ENCODE measurements around the gene PLAAT3. TPM values are rescaled to one million over a fixed set of nuclear protein-coding genes. Genes with fewer than 3 reads are reported as not detected.
"Not testable (repeated sequence)": the region's sequence is repeated elsewhere in the genome, so short reads cannot be mapped to it uniquely, and the experiment has no call there.

The PLAAT3 gene
- total RNA-seq, 1 experiment from 2014 or later, result 32.6 TPM

DNA sequence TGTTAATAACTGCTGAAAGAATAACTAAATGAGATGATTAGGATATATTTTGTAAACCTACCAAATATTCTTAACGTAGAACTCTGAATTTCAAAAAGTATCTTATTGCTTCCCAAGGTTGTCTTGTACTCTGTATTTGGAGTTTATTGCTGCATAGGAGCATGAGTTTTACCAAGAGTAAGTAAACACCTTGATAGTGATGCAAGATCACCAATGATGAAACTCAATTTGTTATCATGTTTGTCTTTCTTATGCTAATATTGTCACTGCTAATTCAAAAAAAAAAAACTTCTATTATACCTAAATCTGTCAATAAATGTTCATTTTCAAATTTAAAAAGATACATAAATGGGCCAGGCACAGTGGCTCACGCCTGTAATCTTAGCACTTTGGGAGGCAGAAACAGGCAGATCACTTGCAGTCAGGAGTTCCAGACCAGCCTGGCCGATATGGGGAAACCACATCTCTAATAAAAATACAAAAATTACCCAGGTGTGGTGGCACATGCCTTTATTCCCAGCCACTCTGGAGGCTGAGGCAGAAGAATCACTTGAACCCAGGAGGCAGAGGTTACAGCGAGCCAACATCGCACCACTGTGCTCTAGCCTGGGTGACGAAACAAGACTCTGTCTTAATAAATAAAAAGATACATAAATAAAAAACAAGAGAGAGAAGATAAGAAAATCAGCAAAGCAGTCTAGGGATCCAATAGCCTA is 27.6 kb downstream of the PLAAT3 start:
- POLR2A ChIA-PET, result no interaction called here

DNA sequence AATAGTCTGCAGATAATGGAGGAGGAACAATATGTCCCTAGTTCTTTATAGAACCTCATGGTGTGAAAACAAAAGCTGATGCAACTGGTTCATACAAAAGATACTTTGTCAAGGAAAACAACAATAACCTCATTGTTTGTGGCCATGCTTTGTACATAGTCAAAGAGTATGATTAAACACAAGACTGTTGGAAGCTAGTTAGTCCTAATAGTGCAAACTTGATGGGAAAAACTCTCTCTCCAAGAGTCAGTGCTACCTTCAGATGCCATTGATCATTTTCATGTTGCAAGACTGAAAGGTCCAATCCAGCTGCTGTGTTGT is 30.9 kb downstream of the PLAAT3 start:
- Histone ChIP-seq H3K36me3 (ENCODE audit: control insufficient read depth, insufficient read depth, low read length) (no peaks in the 10 kb centered on the region), H3K4me3 (ENCODE audit: low read depth in 2 of 2, low read length in 2 of 2) (no peak overlapping the region), H3K27me3 (ENCODE audit: control insufficient read depth, insufficient read depth, low read length) (no peaks in the 10 kb centered on the region), H3K4me1 (ENCODE audit: control insufficient read depth, insufficient read depth, low read length) (no peaks in the 10 kb centered on the region), H3K27ac (ENCODE audit: low read length) (no peak overlapping the region), H3K9me3 (ENCODE audit: control insufficient read depth, insufficient read depth, low read depth, low read length) (no peaks in the 10 kb centered on the region; the same call in 1 of the 2 replicates)
- BruUV-seq (replicated peaks), result no TSS peak
- in situ Hi-C loops (cut with HindIII; ENCODE audit: low pct_unique_long_range_greater_than_20kb, low sequenced_read_pairs) (no loop called here), intact Hi-C loops (cut with micrococcal nuclease; ENCODE audit: unreplicated experiment) (no loop called here)
- DNase-seq (ENCODE audit: low read depth, low spot score), result no peak
- POLR2A ChIA-PET, result no interaction called here
- ATAC-seq, result no peak
- TF ChIP-seq, protein P1, sequence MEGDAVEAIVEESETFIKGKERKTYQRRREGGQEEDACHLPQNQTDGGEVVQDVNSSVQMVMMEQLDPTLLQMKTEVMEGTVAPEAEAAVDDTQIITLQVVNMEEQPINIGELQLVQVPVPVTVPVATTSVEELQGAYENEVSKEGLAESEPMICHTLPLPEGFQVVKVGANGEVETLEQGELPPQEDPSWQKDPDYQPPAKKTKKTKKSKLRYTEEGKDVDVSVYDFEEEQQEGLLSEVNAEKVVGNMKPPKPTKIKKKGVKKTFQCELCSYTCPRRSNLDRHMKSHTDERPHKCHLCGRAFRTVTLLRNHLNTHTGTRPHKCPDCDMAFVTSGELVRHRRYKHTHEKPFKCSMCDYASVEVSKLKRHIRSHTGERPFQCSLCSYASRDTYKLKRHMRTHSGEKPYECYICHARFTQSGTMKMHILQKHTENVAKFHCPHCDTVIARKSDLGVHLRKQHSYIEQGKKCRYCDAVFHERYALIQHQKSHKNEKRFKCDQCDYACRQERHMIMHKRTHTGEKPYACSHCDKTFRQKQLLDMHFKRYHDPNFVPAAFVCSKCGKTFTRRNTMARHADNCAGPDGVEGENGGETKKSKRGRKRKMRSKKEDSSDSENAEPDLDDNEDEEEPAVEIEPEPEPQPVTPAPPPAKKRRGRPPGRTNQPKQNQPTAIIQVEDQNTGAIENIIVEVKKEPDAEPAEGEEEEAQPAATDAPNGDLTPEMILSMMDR (IDR thresholded peaks at IDR 0.05), result no peak
- TF ChIP-seq, protein P2, sequence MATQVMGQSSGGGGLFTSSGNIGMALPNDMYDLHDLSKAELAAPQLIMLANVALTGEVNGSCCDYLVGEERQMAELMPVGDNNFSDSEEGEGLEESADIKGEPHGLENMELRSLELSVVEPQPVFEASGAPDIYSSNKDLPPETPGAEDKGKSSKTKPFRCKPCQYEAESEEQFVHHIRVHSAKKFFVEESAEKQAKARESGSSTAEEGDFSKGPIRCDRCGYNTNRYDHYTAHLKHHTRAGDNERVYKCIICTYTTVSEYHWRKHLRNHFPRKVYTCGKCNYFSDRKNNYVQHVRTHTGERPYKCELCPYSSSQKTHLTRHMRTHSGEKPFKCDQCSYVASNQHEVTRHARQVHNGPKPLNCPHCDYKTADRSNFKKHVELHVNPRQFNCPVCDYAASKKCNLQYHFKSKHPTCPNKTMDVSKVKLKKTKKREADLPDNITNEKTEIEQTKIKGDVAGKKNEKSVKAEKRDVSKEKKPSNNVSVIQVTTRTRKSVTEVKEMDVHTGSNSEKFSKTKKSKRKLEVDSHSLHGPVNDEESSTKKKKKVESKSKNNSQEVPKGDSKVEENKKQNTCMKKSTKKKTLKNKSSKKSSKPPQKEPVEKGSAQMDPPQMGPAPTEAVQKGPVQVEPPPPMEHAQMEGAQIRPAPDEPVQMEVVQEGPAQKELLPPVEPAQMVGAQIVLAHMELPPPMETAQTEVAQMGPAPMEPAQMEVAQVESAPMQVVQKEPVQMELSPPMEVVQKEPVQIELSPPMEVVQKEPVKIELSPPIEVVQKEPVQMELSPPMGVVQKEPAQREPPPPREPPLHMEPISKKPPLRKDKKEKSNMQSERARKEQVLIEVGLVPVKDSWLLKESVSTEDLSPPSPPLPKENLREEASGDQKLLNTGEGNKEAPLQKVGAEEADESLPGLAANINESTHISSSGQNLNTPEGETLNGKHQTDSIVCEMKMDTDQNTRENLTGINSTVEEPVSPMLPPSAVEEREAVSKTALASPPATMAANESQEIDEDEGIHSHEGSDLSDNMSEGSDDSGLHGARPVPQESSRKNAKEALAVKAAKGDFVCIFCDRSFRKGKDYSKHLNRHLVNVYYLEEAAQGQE (IDR thresholded peaks at IDR 0.05; ENCODE audit: insufficient read depth in 1 of 2, low read depth in 2 of 2, low read length in 1 of 2), result no peak
- no peak for TF ChIP-seq TCF7L2 (IDR thresholded peaks at IDR 0.05; ENCODE audit: low read depth, low read length)
- no peak for TF ChIP-seq POLR2AphosphoS5 (IDR thresholded peaks at IDR 0.05; ENCODE audit: low read depth, low read length)
- TF ChIP-seq SIN3A (IDR thresholded peaks at IDR 0.05; ENCODE audit: borderline replicate concordance, insufficient read depth, low read depth, low read length), result no peak
- CTCF ChIA-PET, result no interaction called here

More for the DNA sequence above, 27.6 kb downstream of the PLAAT3 start:
- CTCF ChIA-PET, result no interaction called here
- Histone ChIP-seq H3K36me3 (ENCODE audit: control insufficient read depth, insufficient read depth, low read length) (no peaks in the 10 kb centered on the region), H3K4me1 (ENCODE audit: control insufficient read depth, insufficient read depth, low read length) (no peaks in the 10 kb centered on the region), H3K4me3 (ENCODE audit: low read depth in 2 of 2, low read length in 2 of 2) (no peak overlapping the region), H3K27me3 (ENCODE audit: control insufficient read depth, insufficient read depth, low read length) (no peaks in the 10 kb centered on the region), H3K9me3 (ENCODE audit: control insufficient read depth, insufficient read depth, low read depth, low read length) (no peaks in the 10 kb centered on the region), H3K27ac (ENCODE audit: low read length) (no peak overlapping the region)
- DNase-seq (ENCODE audit: low read depth, low spot score) (no peak), ATAC-seq (no peak)
- intact Hi-C loops (cut with micrococcal nuclease; ENCODE audit: unreplicated experiment) (no loop called here), in situ Hi-C loops (cut with HindIII; ENCODE audit: low pct_unique_long_range_greater_than_20kb, low sequenced_read_pairs) (no loop called here)
- TF ChIP-seq TCF7L2 (IDR thresholded peaks at IDR 0.05; ENCODE audit: low read depth, low read length) (no peak), POLR2AphosphoS5 (IDR thresholded peaks at IDR 0.05; ENCODE audit: low read depth, low read length) (no peak), SIN3A (IDR thresholded peaks at IDR 0.05; ENCODE audit: borderline replicate concordance, insufficient read depth, low read depth, low read length) (no peak)
- TF ChIP-seq, protein P1 (IDR thresholded peaks at IDR 0.05), result no peak
- TF ChIP-seq, protein P2 (IDR thresholded peaks at IDR 0.05; ENCODE audit: insufficient read depth in 1 of 2, low read depth in 2 of 2, low read length in 1 of 2), result no peak
- no TSS peak for BruUV-seq (replicated peaks)

DNA sequence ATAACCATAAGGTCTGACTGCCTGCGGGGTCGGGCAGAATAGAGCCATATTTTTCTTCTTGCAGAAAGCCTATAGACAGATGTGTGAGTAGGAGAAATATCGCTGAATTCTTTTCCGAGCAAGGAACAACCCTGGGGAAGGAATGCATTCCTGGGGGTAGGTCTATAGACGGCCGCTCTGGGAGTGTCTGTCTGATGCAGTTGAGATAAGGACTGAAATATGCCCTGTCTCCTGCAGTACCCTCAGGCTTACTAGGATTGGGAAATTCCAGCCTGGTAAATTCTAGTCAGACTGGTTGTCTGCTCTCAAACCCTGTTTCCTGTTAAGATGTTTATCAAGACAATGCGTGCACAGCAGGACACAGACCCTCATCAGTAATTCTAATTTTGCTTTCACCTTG is 33.0 kb downstream of the PLAAT3 start:
- ATAC-seq; H3K9me3 ChIP-seq (ENCODE audit: control insufficient read depth, insufficient read depth, low read depth, low read length); POLR2A ChIA-PET; intact Hi-C loops (cut with micrococcal nuclease; ENCODE audit: unreplicated experiment); H3K27ac ChIP-seq (ENCODE audit: low read length); H3K36me3 ChIP-seq (ENCODE audit: control insufficient read depth, insufficient read depth, low read length); in situ Hi-C loops (cut with HindIII; ENCODE audit: low pct_unique_long_range_greater_than_20kb, low sequenced_read_pairs); BruUV-seq (replicated peaks); H3K4me1 ChIP-seq (ENCODE audit: control insufficient read depth, insufficient read depth, low read length); CTCF ChIA-PET; DNase-seq (ENCODE audit: low read depth, low spot score); H3K4me3 ChIP-seq (ENCODE audit: low read depth in 2 of 2, low read length in 2 of 2); H3K27me3 ChIP-seq (ENCODE audit: control insufficient read depth, insufficient read depth, low read length): not testable (repeated sequence)
